HG03558 (cell line): ENCODE results near the gene ETV5.

Experiments used
- ATAC-seq: cut with Tn5 transposase; IDR thresholded peaks from one replicate; pipeline ENCODE4 v1.9.1; 2021; ENCODE audit warnings: moderate number of reproducible peaks; ENCODE audit not compliant: unreplicated experiment; ENCODE audit errors: extremely low read depth

ETV5 gene

DNA sequence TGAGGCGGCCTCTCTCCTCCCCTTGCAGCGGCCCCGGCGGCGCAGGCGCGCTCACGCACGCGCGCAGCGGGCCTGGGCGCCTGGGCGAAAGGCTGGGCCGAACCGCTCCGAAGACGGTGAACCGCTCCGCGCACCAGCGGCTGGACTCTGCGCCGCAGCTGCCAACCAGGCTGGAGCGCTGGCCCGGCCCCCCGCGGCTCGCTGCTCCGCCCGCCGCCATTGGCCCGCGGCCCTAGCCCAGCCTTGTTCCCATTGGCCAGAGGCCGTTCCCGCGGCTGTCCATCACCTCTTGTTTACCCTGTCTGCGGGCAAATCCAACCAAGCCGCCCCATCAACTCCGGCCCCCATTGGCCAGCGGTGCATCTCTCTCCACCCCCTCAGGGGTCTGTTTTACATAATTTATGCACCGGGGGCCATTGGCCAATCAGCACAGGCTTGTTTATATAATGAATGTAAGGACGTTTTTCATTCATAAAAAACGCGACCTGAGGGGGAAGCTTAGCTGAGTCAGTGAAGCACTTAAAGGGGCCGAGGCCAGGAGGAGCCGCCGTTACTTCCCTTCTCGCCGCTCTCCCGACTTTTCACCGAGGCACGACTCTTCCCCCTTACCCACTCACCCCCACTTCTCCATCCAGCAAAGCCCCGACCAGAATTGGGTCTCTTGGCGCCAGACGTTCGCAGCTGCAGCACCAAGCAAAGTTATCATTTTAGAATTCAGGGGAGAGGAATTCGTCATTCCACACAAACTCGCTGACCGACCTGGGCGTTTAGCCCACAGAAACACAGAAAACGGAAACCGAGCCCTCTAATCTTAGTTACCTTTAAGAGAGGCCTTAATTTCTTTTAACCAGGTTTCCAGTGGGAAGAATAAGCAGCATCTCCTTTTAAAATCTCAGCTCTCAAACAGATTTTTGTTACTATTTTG is at the start of gene ETV5:
TSS of gene ETV5 (minus strand) at position 149 of the 925 bp plus-strand sequence. CDS start 3,221 bp downstream, outside the sequence.
- ATAC-seq: peak; percentile 94

- no peak for ATAC-seq
Observed at GRCh38 chr3:186154641-186155040, 45.8 kb upstream of the ETV5 start.

DNA sequence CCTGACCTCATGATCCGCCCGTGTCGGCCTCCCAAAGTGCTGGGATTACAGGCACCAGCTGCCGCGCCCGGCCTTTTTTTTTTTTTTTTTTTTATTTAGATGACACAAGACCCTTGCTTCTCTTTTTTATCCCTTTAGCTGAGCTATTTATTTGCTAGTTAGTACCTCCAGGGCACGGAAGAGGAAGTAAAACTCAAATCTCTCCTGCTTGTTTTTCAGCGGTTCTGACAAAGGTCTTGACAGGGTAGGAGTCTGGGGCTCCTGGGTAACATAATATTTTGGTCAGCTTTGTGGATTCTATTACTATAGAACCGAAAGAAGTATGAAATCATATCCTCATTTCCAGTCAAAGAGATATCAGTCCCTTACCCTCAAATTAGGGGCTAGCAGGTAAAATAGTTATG is 44.0 kb upstream of the ETV5 start:
- ATAC-seq: peak; percentile 83

DNA sequence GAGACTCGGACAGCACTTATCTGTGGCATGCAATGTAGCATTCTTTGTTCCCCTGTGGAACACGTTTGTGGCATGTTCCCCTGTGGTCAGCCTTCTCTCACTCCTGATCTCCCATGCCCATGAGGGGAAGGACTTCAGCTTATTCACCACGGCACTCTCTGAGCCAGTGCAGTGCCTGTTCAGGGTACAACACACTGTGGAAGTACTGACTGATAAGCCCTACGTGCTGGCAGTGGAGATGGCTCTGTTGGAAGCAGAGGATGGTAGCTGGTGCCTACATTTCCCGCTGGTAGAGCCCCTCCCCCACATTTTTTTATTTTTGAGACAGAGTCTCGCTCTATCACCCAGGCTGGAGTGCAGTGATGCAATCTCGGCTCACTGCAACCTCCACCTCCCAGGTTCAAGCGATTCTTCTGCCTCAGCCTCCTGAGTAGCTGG is 43.5 kb upstream of the ETV5 start:
- ATAC-seq: no peak

DNA sequence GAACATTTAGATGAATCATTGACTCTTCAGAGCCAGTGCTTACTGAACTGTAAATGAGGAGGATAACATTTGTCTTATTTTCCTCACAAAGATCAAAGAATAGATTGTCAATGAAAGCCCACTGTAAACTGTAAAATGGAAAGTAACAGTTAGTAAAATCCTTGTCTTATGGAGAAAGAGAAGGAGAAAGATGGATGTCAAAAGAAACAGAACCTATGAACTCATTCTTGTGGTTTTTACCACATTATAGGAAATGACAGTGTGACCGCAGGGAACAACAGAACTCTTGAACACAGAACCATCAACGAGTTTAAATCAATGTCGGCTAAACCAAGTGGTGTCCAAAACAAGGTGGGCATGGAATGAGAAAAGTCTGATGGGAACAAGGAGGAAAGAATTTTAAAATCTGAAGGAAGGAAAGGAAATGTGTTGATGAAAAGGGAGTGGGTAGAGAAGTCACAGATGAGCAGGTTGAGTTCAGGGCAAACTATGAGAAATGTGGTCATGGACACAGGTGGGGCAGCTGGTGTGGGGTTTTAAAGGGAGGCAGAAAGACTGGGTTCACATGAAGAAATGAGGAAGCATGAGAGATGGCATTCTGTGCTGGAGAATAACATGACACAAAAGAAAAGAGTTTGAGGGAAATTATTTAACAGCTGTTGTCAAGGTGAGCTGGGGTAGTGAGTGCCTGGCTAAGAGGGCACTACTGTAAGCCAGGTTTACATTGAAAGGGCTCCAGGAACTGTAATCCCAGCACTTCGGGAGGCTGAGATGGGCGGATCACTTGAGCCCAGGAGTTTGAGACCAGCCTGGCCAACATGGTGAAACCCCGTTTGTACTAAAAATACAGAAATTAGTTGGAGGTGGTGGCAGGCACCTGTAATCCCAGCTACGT is 42.4 kb upstream of the ETV5 start:
- no peak for ATAC-seq

DNA sequence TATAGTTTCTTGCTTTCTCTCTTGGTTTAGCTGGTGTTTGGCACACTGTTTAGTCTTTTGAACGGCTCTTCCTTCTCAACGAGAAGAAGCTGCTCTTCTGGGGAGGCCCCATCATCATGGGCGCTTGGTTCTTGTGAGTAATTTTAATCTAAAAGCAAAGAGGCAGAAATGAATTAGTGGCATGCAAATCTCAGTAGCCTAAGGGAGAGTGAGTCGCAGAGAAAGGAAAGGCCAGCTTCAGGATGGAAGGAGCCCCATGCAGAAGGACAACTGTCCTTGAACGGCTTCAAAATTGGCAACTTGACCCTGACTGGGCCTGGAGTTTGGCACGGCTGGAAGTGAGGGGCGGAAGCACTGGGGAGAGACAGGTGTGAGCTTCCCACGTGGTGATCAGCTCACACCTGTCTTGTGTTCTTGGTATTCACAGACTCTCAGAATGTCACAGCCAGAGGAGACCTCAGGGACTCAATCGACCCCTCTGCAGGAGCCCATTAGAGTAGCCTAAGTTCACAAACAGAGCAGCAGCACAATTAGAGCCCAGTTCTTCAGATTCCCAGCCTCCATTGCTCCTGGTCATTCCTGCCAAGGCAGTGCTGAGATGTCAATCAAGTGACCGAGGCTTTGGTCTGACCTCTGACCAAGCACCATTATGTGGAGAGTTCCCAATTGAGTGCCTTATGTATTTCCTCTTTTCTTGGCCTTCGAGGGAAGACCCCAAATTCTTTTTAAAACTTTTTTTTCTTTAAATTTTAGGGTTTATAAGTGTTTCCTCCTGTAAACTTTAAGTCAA is 41.3 kb upstream of the ETV5 start:
- no peak for ATAC-seq

GRCh38 chr3:186149319-186149960 is 40.6 kb upstream of the ETV5 start:
- ATAC-seq: no peak

DNA sequence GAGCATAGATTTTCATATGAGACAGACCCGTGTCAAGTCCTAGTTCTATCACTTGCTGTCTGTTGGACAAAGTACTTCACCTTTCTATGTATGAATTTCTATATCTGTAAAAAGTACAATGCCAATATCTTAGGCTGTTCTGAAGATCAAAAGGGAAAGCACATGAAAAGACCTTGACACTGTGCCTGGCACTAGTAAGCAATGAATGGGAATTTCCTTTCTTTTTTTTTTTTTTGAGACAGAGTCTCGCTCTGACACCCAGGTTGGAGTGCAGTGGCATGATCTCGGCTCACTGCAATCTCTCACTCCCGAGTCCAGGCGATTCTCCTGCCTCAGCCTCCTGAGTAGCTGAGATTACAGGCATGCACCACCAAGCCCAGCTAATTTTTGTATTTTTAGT is 35.4 kb upstream of the ETV5 start:
- no peak for ATAC-seq

DNA sequence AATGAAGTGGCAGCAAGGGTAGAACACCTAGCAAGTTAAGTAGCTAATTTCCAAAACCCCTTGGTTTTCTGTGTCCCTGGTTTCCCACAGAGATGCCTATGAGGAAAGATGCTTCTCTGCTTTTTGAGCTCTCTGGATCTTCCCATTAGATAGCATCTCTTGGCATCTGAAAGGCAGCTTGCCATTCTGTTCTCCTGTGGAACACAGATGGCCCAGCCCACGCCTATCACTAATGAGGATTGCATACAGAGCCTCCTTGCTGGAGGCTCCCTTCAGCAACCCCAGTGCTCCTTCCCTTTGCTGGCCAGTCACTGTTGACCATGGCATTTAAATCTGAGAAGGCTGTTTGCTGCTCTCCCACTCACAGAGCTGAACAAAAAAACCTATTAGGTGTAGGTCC is 34.4 kb upstream of the ETV5 start:
- no peak for ATAC-seq

- no peak for ATAC-seq
Observed at GRCh38 chr3:186142393-186142932, 33.6 kb upstream of the ETV5 start.

GRCh38 chr3:186141790-186142189 is 32.9 kb upstream of the ETV5 start:
- ATAC-seq: no peak

DNA sequence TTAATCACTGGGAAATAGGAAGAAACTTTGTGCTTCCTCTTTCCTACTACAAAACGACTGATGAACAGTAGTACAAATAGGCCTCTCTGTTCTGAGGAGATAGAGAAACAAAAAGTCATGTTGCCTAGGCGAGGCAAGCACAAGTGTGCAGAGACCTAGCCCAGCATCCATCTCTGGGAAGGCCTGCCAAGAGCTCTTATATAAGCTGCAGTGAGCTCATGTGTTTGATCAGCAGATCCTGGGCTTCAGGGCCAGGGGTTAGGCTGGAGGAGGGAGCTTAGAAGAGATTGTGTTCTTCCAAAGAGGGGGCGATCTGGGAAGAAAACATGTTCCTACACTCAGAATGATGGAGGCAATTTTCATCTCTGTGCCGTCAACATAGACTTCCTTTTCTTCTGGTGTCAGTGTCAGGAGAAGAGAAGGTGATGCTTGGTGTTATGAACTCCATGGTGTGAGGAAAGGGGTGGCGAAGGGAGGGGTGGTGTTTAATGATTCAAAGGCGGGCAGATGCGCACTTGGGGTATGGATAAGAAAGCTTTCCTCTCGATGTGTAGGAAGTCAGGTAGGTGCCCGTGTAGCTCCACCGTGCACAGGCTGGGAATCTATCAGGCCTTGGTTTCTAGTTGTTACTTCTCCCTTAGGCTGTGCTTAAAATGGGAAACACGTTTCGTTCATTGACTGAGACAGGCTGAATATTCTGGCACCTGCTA is 29.5 kb upstream of the ETV5 start:
- no peak for ATAC-seq

- ATAC-seq: no peak
Observed at GRCh38 chr3:186137051-186137685, 28.3 kb upstream of the ETV5 start.

DNA sequence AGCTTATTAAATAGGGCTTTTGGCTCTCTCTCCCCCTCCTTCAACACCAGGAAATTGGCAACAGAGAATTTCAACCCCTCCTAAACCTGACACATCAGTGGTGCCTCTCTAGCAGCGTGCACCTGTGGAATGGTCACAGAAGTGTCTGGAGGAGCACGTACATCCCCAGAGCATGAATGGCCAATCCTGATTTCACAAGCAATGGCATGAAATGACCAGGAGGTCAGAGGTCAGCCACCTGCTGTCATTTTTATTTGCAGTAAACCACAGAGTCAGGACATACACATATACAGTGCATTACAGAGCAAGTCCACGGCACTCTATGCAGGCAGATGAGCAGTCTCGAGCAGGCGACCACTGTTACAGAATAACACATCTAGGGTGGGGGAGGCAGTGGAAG is 25.1 kb upstream of the ETV5 start:
- no peak for ATAC-seq

GRCh38 chr3:186132487-186132886 is 23.6 kb upstream of the ETV5 start:
- ATAC-seq: no peak

GRCh38 chr3:186129206-186129605 is 20.3 kb upstream of the ETV5 start:
- no peak for ATAC-seq

DNA sequence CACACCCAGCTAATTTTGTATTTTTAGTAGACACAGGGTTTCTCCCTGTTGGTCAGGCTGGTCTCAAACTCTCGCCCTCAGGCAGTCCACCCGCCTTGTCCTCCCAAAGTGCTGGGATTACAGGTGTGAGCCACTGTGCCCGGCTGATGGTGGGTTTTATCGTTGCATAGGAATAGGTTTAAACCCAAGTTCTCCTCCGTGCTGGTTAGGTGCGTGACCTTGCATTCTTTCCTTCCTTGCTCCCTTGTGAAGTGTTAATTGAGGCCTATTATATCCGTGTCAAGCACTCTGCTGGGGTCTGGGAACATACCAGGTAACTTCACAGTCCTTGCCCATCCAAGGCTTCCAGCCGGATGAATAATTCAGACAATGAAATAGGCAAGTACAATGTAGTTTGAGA is 19.3 kb upstream of the ETV5 start:
- ATAC-seq: no peak

GRCh38 chr3:186127463-186127862 is 18.6 kb upstream of the ETV5 start:
- ATAC-seq: no peak
